A549 (cell line): ENCODE data around the gene PLCL1. TPM values are rescaled to one million over a fixed set of nuclear protein-coding genes. Genes with fewer than 3 reads are reported as not detected.

Experiments used
- ATAC-seq, 2 experiments: fragments of 200-7000 bp in 1 of 2; fragments of >200 bp in 1 of 2; cut with Nextera tagmentation in 1 of 2; cut with Tn5 transposase in 1 of 2; 3 replicates each; pipeline versions ENCODE4 v1.8.0 to v1.9.1; 2018 to 2020; ENCODE audit warnings: mild to moderate bottlenecking in 1 of 2, moderate library complexity in 1 of 2
- CTCF ChIA-PET: fragments of 300-600 bp; sonication (Branson Sonifier 250); formaldehyde crosslinking; extraction: SDS; loops from one replicate; lab custom pipeline; 2021; ENCODE audit warnings: antibody characterized with exemption, inconsistent platforms; lab: Yijun Ruan, JAX
- POLR2A ChIA-PET: fragments of 350-600 bp; formaldehyde crosslinking; extraction: SDS; loops from one replicate; lab custom pipeline; 2021; ENCODE audit warnings: antibody characterized with exemption, inconsistent platforms; lab: Yijun Ruan, JAX
- DNase-seq, 2 experiments: peaks; one replicate each; pipeline versions ENCODE4 v3.0.0 to v3.0.0-alpha.2; 2011 to 2016; ENCODE audit warnings: low read depth in 1 of 2, low spot score in 1 of 2
- FAIRE-seq: peaks from 2 replicates; lab custom pipeline; 2011; peaks lifted over from hg19 to GRCh38; lab: Jason Lieb, UNC
- H3K27ac ChIP-seq, 2 experiments: fragments of >200 bp; sonication (Bioruptor Twin); formaldehyde crosslinking; 3 replicates each; pipeline ENCODE4 v1.5.1; 2016 to 2017
- H3K4me1 ChIP-seq: fragments of >200 bp; sonication (Bioruptor Twin); formaldehyde crosslinking; 3 replicates; pipeline ENCODE4 v1.6.1; 2016
- H3K4me2 ChIP-seq: fragments of >200 bp; sonication (Bioruptor Twin); formaldehyde crosslinking; 3 replicates; pipeline ENCODE4 v1.6.1; 2016
- H3K4me3 ChIP-seq: fragments of >200 bp; sonication (Bioruptor Twin); formaldehyde crosslinking; 3 replicates; pipeline ENCODE4 v1.5.1; 2016
- H3K9me3 ChIP-seq: fragments of >200 bp; sonication (Bioruptor Twin); formaldehyde crosslinking; 3 replicates; pipeline ENCODE4 v1.6.1; 2016
- ATOH8 ChIP-seq: fragments of 250-450 bp; sonication (Bioruptor Pico); IDR thresholded peaks from 2 replicates; pipeline ENCODE4 v1.5.0; 2020; ENCODE audit warnings: low read depth, mild to moderate bottlenecking, moderate library complexity
- BCL3 ChIP-seq: fragments of >200 bp; sonication (Bioruptor Twin); formaldehyde crosslinking; IDR thresholded peaks from 3 replicates; pipeline ENCODE4 v1.6.1; 2016
- BHLHE40 ChIP-seq: IDR thresholded peaks from 2 replicates; pipeline ENCODE4 v1.6.1; 2012; ENCODE audit warnings: low read depth, low read length, inconsistent platforms
- CBX2 ChIP-seq: fragments of 200-600 bp; sonication (generic); IDR thresholded peaks from 2 replicates; pipeline ENCODE4 v1.6.1; 2016; ENCODE audit warnings: low read depth, mild to moderate bottlenecking, borderline replicate concordance
- CBX8 ChIP-seq: fragments of 200-600 bp; sonication (generic); IDR thresholded peaks from 2 replicates; pipeline ENCODE4 v1.6.1; 2016
- CTCF ChIP-seq: fragments of >200 bp; sonication (Bioruptor Twin); formaldehyde crosslinking; IDR thresholded peaks from 3 replicates; pipeline ENCODE4 v1.5.1; 2016
- EHF ChIP-seq: fragments of 250-450 bp; sonication (Bioruptor Pico); IDR thresholded peaks from 2 replicates; pipeline ENCODE4 v1.5.0; 2020; ENCODE audit warnings: mild to moderate bottlenecking
- EHMT2 ChIP-seq: fragments of 200-600 bp; sonication (generic); IDR thresholded peaks from 2 replicates; pipeline ENCODE4 v1.6.1; 2016; ENCODE audit warnings: antibody characterized with exemption, low read depth, mild to moderate bottlenecking, moderate library complexity
- FOSB ChIP-seq: fragments of 250-450 bp; sonication (Bioruptor Pico); IDR thresholded peaks from 2 replicates; pipeline ENCODE4 v1.5.0; 2020; ENCODE audit warnings: mild to moderate bottlenecking, moderate library complexity
- FOXS1 ChIP-seq: fragments of 250-450 bp; sonication (Bioruptor Pico); IDR thresholded peaks from 2 replicates; pipeline ENCODE4 v1.5.0; 2020; ENCODE audit warnings: mild to moderate bottlenecking, moderate library complexity
- HES2 ChIP-seq: fragments of >200 bp; sonication (Bioruptor Twin); formaldehyde crosslinking; IDR thresholded peaks from 2 replicates; pipeline ENCODE4 v1.6.1; 2016
- HOXA7 ChIP-seq: fragments of 250-450 bp; sonication (Bioruptor Pico); IDR thresholded peaks from 2 replicates; pipeline ENCODE4 v1.5.0; 2020; ENCODE audit warnings: mild to moderate bottlenecking, moderate library complexity
- HOXB13 ChIP-seq: fragments of 250-450 bp; sonication (Bioruptor Pico); IDR thresholded peaks from 2 replicates; pipeline ENCODE4 v1.5.0; 2020; ENCODE audit warnings: low read depth, mild to moderate bottlenecking, moderate library complexity
- HOXB5 ChIP-seq: fragments of 250-450 bp; sonication (Bioruptor Pico); IDR thresholded peaks from 2 replicates; pipeline ENCODE4 v1.5.0; 2020; ENCODE audit warnings: mild to moderate bottlenecking, moderate library complexity
- JUNB ChIP-seq: fragments of >200 bp; sonication (Bioruptor Twin); formaldehyde crosslinking; IDR thresholded peaks from 2 replicates; pipeline ENCODE4 v1.6.1; 2016
- KDM1A ChIP-seq: fragments of 200-600 bp; sonication (generic); IDR thresholded peaks from 2 replicates; pipeline ENCODE4 v1.6.1; 2016; ENCODE audit warnings: low read depth, mild to moderate bottlenecking
- KDM5A ChIP-seq: fragments of 200-600 bp; sonication (generic); IDR thresholded peaks from 2 replicates; pipeline ENCODE4 v1.6.1; 2016; ENCODE audit warnings: antibody characterized with exemption, mild to moderate bottlenecking
- MAX ChIP-seq: IDR thresholded peaks from 2 replicates; pipeline ENCODE4 v1.6.1; 2012
- NFE2L2 ChIP-seq: fragments of 150-350 bp; conservative IDR thresholded peaks from 2 replicates; pipeline ENCODE4 v1.6.1; 2014; ENCODE audit warnings: low read length
- NPAS2 ChIP-seq: fragments of 250-450 bp; sonication (Bioruptor Pico); IDR thresholded peaks from 2 replicates; pipeline ENCODE4 v1.8.0; 2022; ENCODE audit warnings: mild to moderate bottlenecking, moderate library complexity, borderline replicate concordance
- PBX3 ChIP-seq: IDR thresholded peaks from 2 replicates; pipeline ENCODE4 v1.6.1; 2012
- POLR2AphosphoS2 ChIP-seq: conservative IDR thresholded peaks from 2 replicates; pipeline ENCODE4 v1.6.1; 2012; ENCODE audit warnings: low read length, improper control_type of control experiment, inconsistent platforms
- RARB ChIP-seq: fragments of 250-450 bp; sonication (Bioruptor Pico); IDR thresholded peaks from 2 replicates; pipeline ENCODE4 v1.8.0; 2021; ENCODE audit warnings: mild to moderate bottlenecking, moderate library complexity
- SREBF2 ChIP-seq: fragments of 450-650 bp; IDR thresholded peaks from 2 replicates; pipeline ENCODE4 v1.6.1; 2014; ENCODE audit warnings: mild to moderate bottlenecking, moderate library complexity
- TFCP2L1 ChIP-seq: fragments of 250-450 bp; sonication (Bioruptor Pico); IDR thresholded peaks from 2 replicates; pipeline ENCODE4 v1.5.0; 2021; ENCODE audit warnings: mild to moderate bottlenecking
- TP53 ChIP-seq: fragments of 250-450 bp; sonication (Bioruptor Pico); IDR thresholded peaks from 2 replicates; pipeline ENCODE4 v1.5.0; 2021; ENCODE audit warnings: mild to moderate bottlenecking, moderate library complexity
- USF2 ChIP-seq: fragments of 450-650 bp; IDR thresholded peaks from 2 replicates; pipeline ENCODE4 v1.6.1; 2014; ENCODE audit warnings: antibody characterized with exemption
- ZNF302 ChIP-seq: fragments of 250-450 bp; sonication (Bioruptor Pico); IDR thresholded peaks from 2 replicates; pipeline ENCODE4 v1.9.0; 2021; ENCODE audit warnings: inconsistent platforms, mild to moderate bottlenecking, moderate library complexity
- WGBS: methylation state at CpG from one replicate; pipeline ENCODE4 v1.1.6; 2017; ENCODE audit errors: missing lambda C conversion rate; 5-methylcytosine and 5-hydroxymethylcytosine counted together
- polyA plus RNA-seq, 4 experiments: library from polyadenylated mRNA; depleted of rRNA in 3 of 4; stranded (reverse); fragments of >200 nt; fragmentation: RNase III in 1 of 4; extraction: RNeasy Plus Mini Kit Qiagen cat#74134 plus additional on column Dnase treatment in 1 of 4; gene quantifications; 2 replicates in 3 of 4; 3 replicates in 1 of 4; pipeline ENCODE4 v1.2.3, GENCODE V29; 2011 to 2017

The PLCL1 gene
- polyA plus RNA-seq, 2 of the 4 experiments (the other 2 are of a cell fraction) = 0.03 TPM

- H3K9me3 ChIP-seq = no peaks in the 10 kb centered on the region
- no peaks in the 10 kb centered on the region for H3K4me1 ChIP-seq
- ChIA-PET CTCF (interaction anchor here (0.8 kb wide), 1 partner anchor 28 kb away, joined by 5 read pairs; no protein-coding TSS in a partner anchor), POLR2A (no interaction called here)
- no peak overlapping the region for H3K4me2 ChIP-seq
- H3K27ac ChIP-seq = no peak overlapping the region
- ATAC-seq (no peak), FAIRE-seq (no peak), DNase-seq (no peak)
- no peak for TF ChIP-seq HOXB5 (CRISPR knock-in tag)
- TF ChIP-seq ATOH8 = no peak
- TF ChIP-seq NFE2L2 = no peak
- no peak for TF ChIP-seq EHMT2
- TF ChIP-seq KDM5A = no peak
- no peak for TF ChIP-seq JUNB
- TF ChIP-seq HES2 = no peak
- no peak for TF ChIP-seq POLR2AphosphoS2
- no peak for TF ChIP-seq USF2
- no peak for TF ChIP-seq ZNF302 (CRISPR knock-in tag)
- no peak for TF ChIP-seq BCL3
- TF ChIP-seq KDM1A = no peak
- TF ChIP-seq BHLHE40 = no peak
- no peak for TF ChIP-seq RARB (CRISPR knock-in tag)
- no peak for TF ChIP-seq TFCP2L1 (CRISPR knock-in tag)
- TF ChIP-seq FOXS1 = no peak
- no peak for TF ChIP-seq CBX2
- no peak for TF ChIP-seq EHF (CRISPR knock-in tag)
- 28% methylated on average over 6 of the region's 6 CpGs for WGBS
- no peak overlapping the region for H3K4me3 ChIP-seq
These were observed 294.5 kb downstream of the PLCL1 start for GRCh38 chr2:198098918-198099317.

GRCh38 chr2:198100346-198100745, 296.0 kb downstream of the PLCL1 start:
- 3% methylated on average over 1 of the region's 1 CpG for WGBS
- CTCF ChIA-PET = no interaction called here

More at GRCh38 chr2:198100346-198100745, 296.0 kb downstream of the PLCL1 start:
- H3K4me3 ChIP-seq = no peak overlapping the region
- POLR2A ChIA-PET = no interaction called here
- no peak overlapping the region for H3K27ac ChIP-seq
- no peaks in the 10 kb centered on the region for H3K9me3 ChIP-seq
- TF ChIP-seq BHLHE40 = no peak
- no peak for TF ChIP-seq RARB (CRISPR knock-in tag)
- TF ChIP-seq CTCF = no peak
- TF ChIP-seq TFCP2L1 (CRISPR knock-in tag) = no peak
- TF ChIP-seq PBX3 = no peak
- no peak for TF ChIP-seq POLR2AphosphoS2
- no peak for TF ChIP-seq NPAS2 (CRISPR knock-in tag)
- no peak for TF ChIP-seq HOXA7 (CRISPR knock-in tag)
- TF ChIP-seq FOSB (CRISPR knock-in tag) = no peak
- no peak for TF ChIP-seq HOXB13 (CRISPR knock-in tag)
- no peak for TF ChIP-seq HOXB5 (CRISPR knock-in tag)
- TF ChIP-seq EHF (CRISPR knock-in tag) = no peak
- no peak for TF ChIP-seq MAX
- no peak for TF ChIP-seq CBX8
- TF ChIP-seq SREBF2 = no peak
- TF ChIP-seq EHMT2 = no peak
- no peak for TF ChIP-seq TP53
- no peaks in the 10 kb centered on the region for H3K4me1 ChIP-seq
- DNase-seq = no peak
- H3K4me2 ChIP-seq = no peak overlapping the region
- FAIRE-seq = no peak
- no peak for ATAC-seq
